K562 (cell line): ENCODE data around the gene ADRM1. TPM values are rescaled to one million over a fixed set of nuclear protein-coding genes. Genes with fewer than 3 reads are reported as not detected.
A peak's percentile ranks its signal among the peaks of the same experiment; 100 is the strongest.

Source experiments
- ATAC-seq: fragments of 200-7000 bp; cut with Tn5 transposase; 3 replicates; pipeline ENCODE4 v1.9.1; 2020; ENCODE audit warnings: moderate library complexity
- BruUV-seq: library from RNA; stranded (reverse); fragments of 400-500 nt; replicated peaks from 2 replicates; lab custom pipeline; 2021; lab: Mats Ljungman, UMichigan
- CTCF ChIA-PET: fragments of 300-600 bp; formaldehyde crosslinking; extraction: SDS; loops from one replicate; lab custom pipeline; 2021; ENCODE audit warnings: low intra/inter-chr PET ratio; lab: Yijun Ruan, JAX
- POLR2A ChIA-PET: fragments of 300-600, 350-650 bp; sonication (Branson Sonifier 250); formaldehyde crosslinking; extraction: SDS; loops from one replicate; lab custom pipeline; 2021; ENCODE audit warnings: antibody characterized with exemption, inconsistent platforms; lab: Yijun Ruan, JAX
- DNase-seq, 4 experiments: peaks; one replicate each; pipeline versions ENCODE4 v3.0.0 to v3.0.0-alpha.2; 2011 to 2018; ENCODE audit warnings: low spot score in 3 of 4, mixed read lengths in 3 of 4; ENCODE audit errors: extremely low read depth in 1 of 4
- FAIRE-seq: peaks from 2 replicates; lab custom pipeline; 2011; peaks lifted over from hg19 to GRCh38; lab: Jason Lieb, UNC
- H2AFZ ChIP-seq: 2 replicates; pipeline ENCODE4 v1.6.0; 2011; ENCODE audit warnings: low read depth, low read length, control low read depth, inconsistent platforms
- H3K27ac ChIP-seq: fragments of 200-600 bp; 3 replicates; pipeline ENCODE4 v1.8.0; 2011; ENCODE audit warnings: low read depth, mild to moderate bottlenecking, control low read depth, inconsistent platforms, low read length, moderate library complexity, mixed read lengths; ENCODE audit errors: extremely low read depth
- H3K27me3 ChIP-seq, 2 experiments: fragments of 300-600 bp in 1 of 2; 2 replicates in 1 of 2; 3 replicates in 1 of 2; pipeline versions ENCODE4 v1.6.0 to v1.8.0; 2011; ENCODE audit warnings: inconsistent platforms in 2 of 2, low read length in 2 of 2, mild to moderate bottlenecking in 1 of 2, mixed read lengths in 1 of 2, moderate library complexity in 1 of 2; ENCODE audit not compliant: control insufficient read depth in 2 of 2, insufficient read depth in 2 of 2
- H3K36me3 ChIP-seq: fragments of 300-600 bp; 3 replicates; pipeline ENCODE4 v1.8.0; 2011; ENCODE audit warnings: mild to moderate bottlenecking, low read length, inconsistent platforms; ENCODE audit not compliant: control insufficient read depth, insufficient read depth
- H3K4me1 ChIP-seq, 2 experiments: fragments of 200-600 bp in 1 of 2; replicated peaks in 1 of 2; 2 replicates in 1 of 2; 3 replicates in 1 of 2; pipeline versions ENCODE4 v1.5.1 to v1.8.0; 2011; ENCODE audit warnings: inconsistent platforms in 2 of 2, low read length in 2 of 2, mild to moderate bottlenecking in 1 of 2, mixed read lengths in 1 of 2, moderate library complexity in 1 of 2; ENCODE audit not compliant: control insufficient read depth in 2 of 2, insufficient read depth in 2 of 2
- H3K4me2 ChIP-seq: 2 replicates; pipeline ENCODE4 v1.6.1; 2011; ENCODE audit warnings: low read length, control low read depth, inconsistent platforms, mixed read lengths; ENCODE audit not compliant: insufficient read depth
- H3K4me3 ChIP-seq: fragments of 200-600 bp; sonication (generic), shearing (Covaris generic); 2 replicates; pipeline ENCODE4 v1.5.1; 2016; ENCODE audit warnings: control low read depth, inconsistent platforms
- H3K79me2 ChIP-seq: fragments of 200-600 bp; 3 replicates; pipeline ENCODE4 v1.8.0; 2011; ENCODE audit warnings: low read length, inconsistent platforms; ENCODE audit not compliant: control insufficient read depth, insufficient read depth
- H3K9ac ChIP-seq, 2 experiments: 2 replicates each; pipeline versions ENCODE4 v1.6.0 to v1.6.1; 2011; ENCODE audit warnings: low read depth in 2 of 2, low read length in 2 of 2, control low read depth in 1 of 2, inconsistent platforms in 1 of 2, mild to moderate bottlenecking in 1 of 2, mixed read lengths in 1 of 2; ENCODE audit not compliant: insufficient read depth in 1 of 2
- H3K9me1 ChIP-seq: one replicate; pipeline ENCODE4 v1.6.0; 2011; ENCODE audit warnings: inconsistent platforms, mild to moderate bottlenecking, low read length, moderate library complexity; ENCODE audit not compliant: control insufficient read depth, insufficient read depth
- H3K9me3 ChIP-seq: replicated peaks from 2 replicates; pipeline ENCODE4 v1.5.1; 2011; ENCODE audit warnings: low read depth, low read length, inconsistent platforms; ENCODE audit not compliant: control insufficient read depth, insufficient read depth
- H4K20me1 ChIP-seq: replicated peaks from 2 replicates; pipeline ENCODE4 v1.6.1; 2011; ENCODE audit warnings: low read length, inconsistent platforms, mixed read lengths; ENCODE audit not compliant: control insufficient read depth, insufficient read depth
- AFF4 ChIP-seq: sonication (generic); formaldehyde crosslinking; IDR thresholded peaks from 2 replicates; pipeline ENCODE4 v1.8.0; 2023; ENCODE audit warnings: mild to moderate bottlenecking, missing genetic modification reagents
- ATF6 ChIP-seq: sonication (generic); formaldehyde crosslinking; IDR thresholded peaks from 2 replicates; pipeline ENCODE4 v1.4.0; 2020; ENCODE audit warnings: mild to moderate bottlenecking, missing genetic modification reagents
- CHCHD3 ChIP-seq: fragments of 250-450 bp; sonication (Bioruptor Pico); IDR thresholded peaks from 2 replicates; pipeline ENCODE4 v2.1.2; 2022; ENCODE audit warnings: mild to moderate bottlenecking
- POLR2G ChIP-seq: fragments of 200-400 bp; formaldehyde crosslinking; IDR thresholded peaks from 2 replicates; pipeline ENCODE4 v1.6.1; 2017; ENCODE audit warnings: low read depth, mild to moderate bottlenecking, antibody characterized with exemption, low read length, moderate library complexity
- ZNF584 ChIP-seq: fragments of 200-800 bp; sonication (Bioruptor generic); IDR thresholded peaks from 2 replicates; pipeline ENCODE4 v1.6.1; 2016; ENCODE audit warnings: low read depth, mild to moderate bottlenecking, missing genetic modification characterization, missing compliant biosample characterization
- ZNF592 ChIP-seq: fragments of 450-650 bp; IDR thresholded peaks from 2 replicates; pipeline ENCODE4 v1.6.1; 2017; ENCODE audit warnings: antibody characterized with exemption, mild to moderate bottlenecking
- ZNF740 ChIP-seq, 3 experiments: fragments of 200-800 bp in 1 of 3; sonication (Bioruptor generic) in 1 of 3; sonication (generic) in 1 of 3; formaldehyde crosslinking in 1 of 3; IDR thresholded peaks; 2 replicates each; pipeline versions ENCODE4 v1.6.1 to v1.8.0; 2016 to 2022; ENCODE audit warnings: mild to moderate bottlenecking in 2 of 3, missing compliant biosample characterization in 2 of 3, missing genetic modification characterization in 2 of 3, missing genetic modification reagents in 1 of 3
- WGBS: fragments of 100-300 bp; shearing (Covaris generic); methylation state at CpG from one replicate; pipeline ENCODE4 v1.1.6; 2016; ENCODE audit warnings: low coverage, mixed read lengths; ENCODE audit not compliant: insufficient coverage; ENCODE audit errors: missing lambda C conversion rate; 5-methylcytosine and 5-hydroxymethylcytosine counted together
- in situ Hi-C: fragments of 300-500 bp; cut with MboI; formaldehyde crosslinking; loops from 4 replicates; pipeline ENCODE4 v1.15.0; 2018; ENCODE audit warnings: inconsistent platforms, mixed read lengths
- intact Hi-C: fragments of 100-400 bp; cut with micrococcal nuclease; formaldehyde crosslinking; loops from 2 replicates; pipeline ENCODE4 v1.14.2; 2022
- polyA plus RNA-seq, 8 experiments: library from polyadenylated mRNA; depleted of rRNA in 4 of 8; stranded (reverse) in 5 of 8; unstranded in 3 of 8; fragments of >200 nt; fragmentation: Nextera tagmentation in 2 of 8; fragmentation: Illumina TruSeq in 1 of 8; extraction: Ambion mirVana in 2 of 8; extraction: Trizol in 1 of 8; gene quantifications; 2 replicates each; pipeline versions ENCODE4 v1.2.1 to v1.2.3, GENCODE V29; 2011 to 2014; ENCODE audit warnings: inconsistent platforms in 1 of 8, missing spikeins in 1 of 8
- total RNA-seq, 7 experiments: library from RNA; depleted of rRNA in 6 of 7; stranded (reverse); fragments of >200 nt in 6 of 7; fragmentation: Illumina TruSeq in 2 of 7; extraction: Trizol in 2 of 7; gene quantifications; 2 replicates each; pipeline versions ENCODE4 v1.2.1 to v1.2.3, GENCODE V29; 2011 to 2021; ENCODE audit warnings: low replicate concordance in 1 of 7

ADRM1 gene
- total and polyA plus RNA-seq, 9 of the 15 experiments (the other 6 are each of a cell fraction or from before 2014, with no cell fraction given): 5.0 to 223 (median 67.4) TPM

- ATAC-seq (no peak), FAIRE-seq (no peak), DNase-seq (no peak)
- intact Hi-C loops (no loop called here), in situ Hi-C loops (no loop called here)
- Histone ChIP-seq H3K4me1 (peaks cover 2 to 43% of the 10 kb centered on the region in 2 experiments; a peak in 2 of 5 replicates), H3K79me2 (no peaks in the 10 kb centered on the region), H4K20me1 (no peaks in the 10 kb centered on the region), H3K9me1 (peaks cover 3% of the 10 kb centered on the region), H2AFZ (no peak overlapping the region), H3K9me3 (no peaks in the 10 kb centered on the region), H3K4me3 (no peak overlapping the region), H3K9ac (no peak overlapping the region; a peak in 1 of 4 replicates), H3K27ac (no peak overlapping the region), H3K36me3 (peaks cover 84% of the 10 kb centered on the region; the same call in 2 of the 3 replicates), H3K27me3 (no peaks in the 10 kb centered on the region), H3K4me2 (no peak overlapping the region)
- WGBS: 97% methylated on average over 6 of the region's 16 CpGs
- TF ChIP-seq CHCHD3 (CRISPR knock-in tag): no peak
- TF ChIP-seq POLR2G: peak; percentile 17; the same call in 1 of the 2 replicates
- no peak for TF ChIP-seq ZNF592
- TF ChIP-seq AFF4 (CRISPR knock-in tag): no peak
- TF ChIP-seq ATF6: no peak
- no peak for TF ChIP-seq ZNF740 (CRISPR knock-in tag; IDR thresholded peaks at IDR 0.05)
- TF ChIP-seq ZNF740 (tag; IDR thresholded peaks at IDR 0.05): no peak
- TF ChIP-seq ZNF584 (CRISPR knock-in tag): no peak
- POLR2A ChIA-PET: no interaction called here
- no TSS peak for BruUV-seq
- CTCF ChIA-PET: no interaction called here
These were observed 19.8 kb downstream of the ADRM1 start for GRCh38 chr20:62322492-62323041.
